Ishikawa (cell line): ENCODE results near the gene MORN4.
A peak's percentile ranks its signal among the peaks of the same experiment; 100 is the strongest.

ENCODE experiments used
- CEBPB ChIP-seq: IDR thresholded peaks from 2 replicates; pipeline ENCODE4 v1.6.1; 2012
- CREB1 ChIP-seq: IDR thresholded peaks from 2 replicates; pipeline ENCODE4 v1.6.1; 2012; ENCODE audit warnings: low read depth
- EGR1 ChIP-seq: IDR thresholded peaks from 2 replicates; pipeline ENCODE4 v1.6.1; 2012
- EP300 ChIP-seq: IDR thresholded peaks from 2 replicates; pipeline ENCODE4 v1.6.1; 2012; ENCODE audit warnings: borderline replicate concordance
- FOXM1 ChIP-seq: IDR thresholded peaks from 2 replicates; pipeline ENCODE4 v1.6.1; 2012; ENCODE audit warnings: low read depth, borderline replicate concordance
- NFIC ChIP-seq: IDR thresholded peaks from 2 replicates; pipeline ENCODE4 v1.6.1; 2012
- RAD21 ChIP-seq: IDR thresholded peaks from 2 replicates; pipeline ENCODE4 v1.6.1; 2012; ENCODE audit warnings: low read depth
- TAF1 ChIP-seq: IDR thresholded peaks from 2 replicates; pipeline ENCODE4 v1.6.1; 2012; ENCODE audit warnings: low read depth, mild to moderate bottlenecking
- TCF12 ChIP-seq: IDR thresholded peaks from 2 replicates; pipeline ENCODE4 v1.6.1; 2012; ENCODE audit warnings: low read depth
- TEAD4 ChIP-seq: IDR thresholded peaks from 2 replicates; pipeline ENCODE4 v1.6.1; 2012
- YY1 ChIP-seq: IDR thresholded peaks from 2 replicates; pipeline ENCODE4 v1.6.1; 2012; ENCODE audit warnings: low read depth
- ZBTB7A ChIP-seq: IDR thresholded peaks from 2 replicates; pipeline ENCODE4 v1.6.1; 2012; ENCODE audit warnings: low read depth
- TF ChIP-seq, protein P1 (sequence below): IDR thresholded peaks from 2 replicates; pipeline ENCODE4 v1.6.1; 2012
- TF ChIP-seq, protein P2 (sequence below): IDR thresholded peaks from 2 replicates; pipeline ENCODE4 v1.6.1; 2012
- TF ChIP-seq, protein P3 (sequence below): IDR thresholded peaks from 2 replicates; pipeline ENCODE4 v1.6.1; 2012; ENCODE audit warnings: low read depth, mild to moderate bottlenecking

Gene MORN4

DNA sequence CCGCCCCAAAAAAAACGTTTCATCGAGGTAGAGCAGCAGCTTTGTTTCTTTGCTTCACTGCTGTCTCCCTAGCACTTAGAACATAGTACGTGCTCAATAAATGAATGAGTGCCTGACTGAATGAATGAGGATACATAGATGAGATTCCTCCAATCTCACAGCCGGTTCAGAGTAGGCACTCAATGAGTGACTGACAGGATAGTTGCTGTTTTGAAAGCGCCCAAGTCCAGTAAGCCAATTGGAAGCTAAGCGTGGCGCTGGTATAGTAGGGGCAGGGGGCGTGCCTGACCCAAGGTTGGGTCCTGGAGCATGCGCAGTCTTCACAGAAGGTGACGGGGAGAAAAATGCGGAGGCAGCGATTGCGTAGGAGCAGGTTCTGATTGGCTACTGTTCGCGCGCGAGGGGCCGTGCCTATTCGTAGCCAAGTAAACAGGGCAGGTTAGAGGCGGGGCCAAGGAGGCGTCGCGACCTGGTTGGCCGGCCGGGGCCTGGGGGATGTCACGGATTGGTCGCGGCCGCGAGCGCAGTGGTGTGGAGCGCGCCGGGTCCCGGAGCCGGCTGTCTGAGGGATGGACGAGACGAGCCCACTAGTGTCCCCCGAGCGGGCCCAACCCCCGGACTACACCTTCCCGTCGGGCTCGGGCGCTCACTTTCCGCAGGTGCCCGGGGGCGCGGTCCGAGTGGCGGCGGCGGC, 7.0 kb upstream of the MORN4 start, which contains the start of gene PI4K2A:
Gene PI4K2A, plus strand, starts transcription at position 498 of the 694 bp plus-strand sequence. Its CDS starts 72 bp downstream, at position 570.
- TF ChIP-seq EGR1 (peak; percentile 70), CEBPB (peak; percentile 67; the same call in 1 of the 2 replicates), YY1 (no peak; the same call in 1 of the 2 replicates), CREB1 (peak; percentile 61), TCF12 (no peak), RAD21 (no peak), TAF1 (peak; percentile 61; the same call in 1 of the 2 replicates), EP300 (peak; percentile 9; the same call in 1 of the 2 replicates), FOXM1 (no peak; the same call in 1 of the 2 replicates), NFIC (0 out of 2 replicates have a peak, but pooled peaks have one; percentile 13)
- TF ChIP-seq, protein P1, sequence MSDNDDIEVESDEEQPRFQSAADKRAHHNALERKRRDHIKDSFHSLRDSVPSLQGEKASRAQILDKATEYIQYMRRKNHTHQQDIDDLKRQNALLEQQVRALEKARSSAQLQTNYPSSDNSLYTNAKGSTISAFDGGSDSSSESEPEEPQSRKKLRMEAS = peak; percentile 82

DNA sequence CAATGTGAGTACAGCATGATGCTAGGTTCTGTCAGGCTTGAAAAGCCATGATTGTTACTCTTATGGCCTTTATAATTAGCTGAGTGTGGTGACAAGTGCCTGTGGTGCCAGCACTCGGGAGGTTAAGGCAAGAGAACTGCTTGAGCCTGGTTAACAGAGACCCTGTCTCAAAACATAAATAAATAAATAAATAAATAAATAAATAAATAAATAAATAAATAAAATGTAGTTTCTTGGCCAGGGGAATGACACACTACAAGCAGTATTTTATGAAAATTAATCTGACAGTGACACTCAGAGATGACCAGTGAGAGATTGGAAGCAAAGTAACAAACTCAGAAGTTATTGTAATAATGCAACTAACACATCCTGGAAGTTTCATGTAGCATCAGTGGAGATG, 2.3 kb upstream of the MORN4 start:
- TF ChIP-seq TEAD4 (no peak), TCF12 (no peak), FOXM1 (no peak), RAD21 (no peak), CEBPB (no peak), YY1 (no peak)
- TF ChIP-seq, protein P1 = no peak
- TF ChIP-seq, protein P2, sequence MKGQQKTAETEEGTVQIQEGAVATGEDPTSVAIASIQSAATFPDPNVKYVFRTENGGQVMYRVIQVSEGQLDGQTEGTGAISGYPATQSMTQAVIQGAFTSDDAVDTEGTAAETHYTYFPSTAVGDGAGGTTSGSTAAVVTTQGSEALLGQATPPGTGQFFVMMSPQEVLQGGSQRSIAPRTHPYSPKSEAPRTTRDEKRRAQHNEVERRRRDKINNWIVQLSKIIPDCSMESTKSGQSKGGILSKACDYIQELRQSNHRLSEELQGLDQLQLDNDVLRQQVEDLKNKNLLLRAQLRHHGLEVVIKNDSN = no peak
- TF ChIP-seq, protein P3, sequence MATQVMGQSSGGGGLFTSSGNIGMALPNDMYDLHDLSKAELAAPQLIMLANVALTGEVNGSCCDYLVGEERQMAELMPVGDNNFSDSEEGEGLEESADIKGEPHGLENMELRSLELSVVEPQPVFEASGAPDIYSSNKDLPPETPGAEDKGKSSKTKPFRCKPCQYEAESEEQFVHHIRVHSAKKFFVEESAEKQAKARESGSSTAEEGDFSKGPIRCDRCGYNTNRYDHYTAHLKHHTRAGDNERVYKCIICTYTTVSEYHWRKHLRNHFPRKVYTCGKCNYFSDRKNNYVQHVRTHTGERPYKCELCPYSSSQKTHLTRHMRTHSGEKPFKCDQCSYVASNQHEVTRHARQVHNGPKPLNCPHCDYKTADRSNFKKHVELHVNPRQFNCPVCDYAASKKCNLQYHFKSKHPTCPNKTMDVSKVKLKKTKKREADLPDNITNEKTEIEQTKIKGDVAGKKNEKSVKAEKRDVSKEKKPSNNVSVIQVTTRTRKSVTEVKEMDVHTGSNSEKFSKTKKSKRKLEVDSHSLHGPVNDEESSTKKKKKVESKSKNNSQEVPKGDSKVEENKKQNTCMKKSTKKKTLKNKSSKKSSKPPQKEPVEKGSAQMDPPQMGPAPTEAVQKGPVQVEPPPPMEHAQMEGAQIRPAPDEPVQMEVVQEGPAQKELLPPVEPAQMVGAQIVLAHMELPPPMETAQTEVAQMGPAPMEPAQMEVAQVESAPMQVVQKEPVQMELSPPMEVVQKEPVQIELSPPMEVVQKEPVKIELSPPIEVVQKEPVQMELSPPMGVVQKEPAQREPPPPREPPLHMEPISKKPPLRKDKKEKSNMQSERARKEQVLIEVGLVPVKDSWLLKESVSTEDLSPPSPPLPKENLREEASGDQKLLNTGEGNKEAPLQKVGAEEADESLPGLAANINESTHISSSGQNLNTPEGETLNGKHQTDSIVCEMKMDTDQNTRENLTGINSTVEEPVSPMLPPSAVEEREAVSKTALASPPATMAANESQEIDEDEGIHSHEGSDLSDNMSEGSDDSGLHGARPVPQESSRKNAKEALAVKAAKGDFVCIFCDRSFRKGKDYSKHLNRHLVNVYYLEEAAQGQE = no peak

DNA sequence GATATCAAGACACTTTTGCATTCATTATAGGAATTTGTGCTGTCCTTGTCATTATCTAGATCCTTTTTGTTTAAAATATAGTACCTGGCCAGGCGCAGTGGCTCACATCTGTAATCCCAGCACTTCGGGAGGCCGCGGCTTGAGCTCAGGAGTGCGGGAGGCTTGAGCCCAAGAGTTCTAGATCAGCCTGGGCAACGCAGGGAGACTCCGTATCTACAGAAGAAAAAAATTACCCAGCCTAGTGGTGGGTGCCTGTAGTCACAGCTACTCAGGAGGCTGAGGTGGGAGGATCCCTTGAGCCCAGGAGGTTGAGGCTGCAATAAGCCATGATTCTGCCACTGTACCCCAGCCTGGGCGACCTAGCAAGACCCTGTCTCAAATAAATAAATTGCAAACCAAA, 621 bp upstream of the MORN4 start:
- TF ChIP-seq, protein P3 = no peak
- TF ChIP-seq RAD21 (no peak), CREB1 (no peak), YY1 (no peak), TEAD4 (no peak), EGR1 (no peak), EP300 (no peak), TAF1 (no peak), CEBPB (no peak), FOXM1 (no peak), NFIC (no peak), TCF12 (no peak; the same call in 1 of the 2 replicates), ZBTB7A (no peak)
- TF ChIP-seq, protein P2 = no peak
- TF ChIP-seq, protein P1 = no peak

DNA sequence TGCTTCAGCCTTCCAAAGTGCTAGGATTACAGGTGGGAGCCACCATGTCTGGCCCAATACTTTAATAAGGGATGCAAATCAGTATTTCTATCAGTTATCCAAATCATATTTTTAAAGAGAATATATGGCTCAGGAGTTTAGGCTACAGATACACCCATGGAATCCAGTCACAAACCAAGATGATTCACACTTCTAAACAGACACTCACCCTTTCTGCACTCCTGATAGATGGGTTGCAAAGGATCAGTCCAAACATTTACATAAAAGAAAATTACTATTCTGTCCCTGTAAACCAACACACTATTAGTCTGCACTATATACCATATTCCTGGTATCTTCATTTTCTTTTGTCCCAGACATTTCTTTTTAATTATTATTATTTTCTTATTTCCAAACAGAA, 2.2 kb downstream of the MORN4 start:
- TF ChIP-seq RAD21 (no peak), TAF1 (no peak), EGR1 (no peak), CEBPB (no peak), TEAD4 (no peak), TCF12 (no peak), YY1 (no peak), CREB1 (no peak), FOXM1 (no peak), NFIC (no peak)
- TF ChIP-seq, protein P2 = no peak
- TF ChIP-seq, protein P3 = no peak
- TF ChIP-seq, protein P1 = no peak
